ENCODE measurements around the gene MRPL36.
"Not testable (repeated sequence)": the region's sequence is repeated elsewhere in the genome, so short reads cannot be mapped to it uniquely, and the experiment has no call there.

Gene MRPL36

GRCh38 chr5:1814183-1815020, 14.8 kb upstream of the MRPL36 start:
- no peak for DNase-seq

GRCh38 chr5:1810581-1811101, 11.0 kb upstream of the MRPL36 start:
- DNase-seq = no peak

GRCh38 chr5:1809416-1810035, 9.9 kb upstream of the MRPL36 start:
- DNase-seq = no peak

- DNase-seq = no peak
Observed at GRCh38 chr5:1808439-1808838, 8.8 kb upstream of the MRPL36 start.

GRCh38 chr5:1807451-1808185, 8.0 kb upstream of the MRPL36 start:
- DNase-seq = no peak

GRCh38 chr5:1806974-1807373, 7.3 kb upstream of the MRPL36 start:
- no peak for DNase-seq

GRCh38 chr5:1806199-1806598, 6.6 kb upstream of the MRPL36 start:
- no peak for DNase-seq

- DNase-seq = no peak
Observed at GRCh38 chr5:1805736-1806135, 6.1 kb upstream of the MRPL36 start.

GRCh38 chr5:1805326-1805725, 5.7 kb upstream of the MRPL36 start:
- DNase-seq = no peak

GRCh38 chr5:1804001-1804690, 4.5 kb upstream of the MRPL36 start:
- no peak for DNase-seq

- DNase-seq = no peak
Observed at GRCh38 chr5:1803192-1803591, 3.6 kb upstream of the MRPL36 start.

- no peak for DNase-seq
Observed at GRCh38 chr5:1801967-1802295, 2.3 kb upstream of the MRPL36 start.

GRCh38 chr5:1801222-1801966, 1.8 kb upstream of the MRPL36 start, which contains the start of gene NDUFS6:
Gene NDUFS6, plus strand, starts transcription at chr5:1801407. Its CDS starts 11 bp downstream, at chr5:1801418.
- peak; percentile 82 for DNase-seq

GRCh38 chr5:1800472-1801221, 1.0 kb upstream of the MRPL36 start:
- DNase-seq = no peak

- no peak for DNase-seq
Observed at GRCh38 chr5:1799110-1799601, 481 bp downstream of the MRPL36 start.

- not testable (repeated sequence) for DNase-seq
Observed at GRCh38 chr5:1798589-1798988, 1.0 kb downstream of the MRPL36 start.

GRCh38 chr5:1797855-1798254, 1.8 kb downstream of the MRPL36 start:
- no peak for DNase-seq

GRCh38 chr5:1797103-1797800, 2.4 kb downstream of the MRPL36 start:
- no peak for DNase-seq

GRCh38 chr5:1796371-1797102, 3.1 kb downstream of the MRPL36 start:
- DNase-seq = no peak

- DNase-seq = no peak
Observed at GRCh38 chr5:1795931-1796330, 3.7 kb downstream of the MRPL36 start.
